ENCODE data around the gene TNNI3K.

TNNI3K gene

GRCh38 chr1:74570797-74571492 is 335.8 kb downstream of the TNNI3K start:
- no peak for DNase-seq (ENCODE audit: low spot score)

- DNase-seq (ENCODE audit: low spot score): no peak
Measured at GRCh38 chr1:74571493-74571800, 336.3 kb downstream of the TNNI3K start.

GRCh38 chr1:74571891-74572290 is 336.7 kb downstream of the TNNI3K start:
- DNase-seq (ENCODE audit: low spot score): no peak

- DNase-seq (ENCODE audit: low spot score): no peak
Measured at GRCh38 chr1:74578101-74578500, 342.9 kb downstream of the TNNI3K start.

DNA sequence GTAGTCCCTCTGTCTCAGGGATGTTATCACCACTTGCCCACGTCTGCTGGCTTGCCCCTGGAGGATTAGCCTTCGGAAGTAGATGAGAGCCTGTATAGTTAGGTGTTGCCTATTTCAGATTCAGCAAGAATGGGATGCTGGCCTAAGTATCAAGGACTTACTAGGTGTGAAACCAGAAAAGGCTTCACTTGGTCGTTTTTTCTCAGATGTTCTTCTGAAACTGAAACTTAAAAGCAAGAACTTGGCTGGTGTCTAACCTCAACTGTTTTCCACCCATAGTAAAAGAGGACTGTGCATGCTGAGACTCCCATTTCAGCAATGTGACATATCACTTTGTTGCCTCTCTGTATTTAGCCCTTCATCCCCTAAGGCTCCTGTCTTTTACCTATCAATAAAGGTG is 344.2 kb downstream of the TNNI3K start:
- no peak for DNase-seq (ENCODE audit: low spot score)

GRCh38 chr1:74583397-74583796 is 348.2 kb downstream of the TNNI3K start:
- no peak for DNase-seq (ENCODE audit: low spot score)

- DNase-seq (ENCODE audit: low spot score): no peak
Measured at GRCh38 chr1:74584185-74584584, 349.0 kb downstream of the TNNI3K start.

GRCh38 chr1:74586253-74586897 is 351.2 kb downstream of the TNNI3K start:
- DNase-seq (ENCODE audit: low spot score): no peak

- DNase-seq (ENCODE audit: low spot score): no peak
Measured at GRCh38 chr1:74587888-74588287, 352.7 kb downstream of the TNNI3K start.

DNA sequence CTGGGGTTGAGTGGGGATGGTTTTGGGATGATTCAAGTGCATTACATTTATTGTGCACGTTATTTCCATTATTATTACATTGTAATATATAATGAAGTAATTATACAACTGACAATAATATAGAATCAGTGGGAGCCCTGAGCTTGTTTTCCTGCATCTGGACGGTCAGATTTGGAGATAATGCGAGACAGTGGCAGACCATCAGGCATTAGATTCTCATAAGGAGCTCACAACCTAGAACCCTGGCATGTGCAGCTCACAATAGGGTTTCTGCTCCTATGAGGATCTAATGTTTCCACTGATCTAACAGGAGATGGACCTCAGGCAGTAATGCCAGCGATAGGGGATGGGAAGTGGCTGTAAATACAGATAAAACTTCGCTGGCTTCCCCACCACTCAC is 355.1 kb downstream of the TNNI3K start:
- DNase-seq (ENCODE audit: low spot score): no peak

DNA sequence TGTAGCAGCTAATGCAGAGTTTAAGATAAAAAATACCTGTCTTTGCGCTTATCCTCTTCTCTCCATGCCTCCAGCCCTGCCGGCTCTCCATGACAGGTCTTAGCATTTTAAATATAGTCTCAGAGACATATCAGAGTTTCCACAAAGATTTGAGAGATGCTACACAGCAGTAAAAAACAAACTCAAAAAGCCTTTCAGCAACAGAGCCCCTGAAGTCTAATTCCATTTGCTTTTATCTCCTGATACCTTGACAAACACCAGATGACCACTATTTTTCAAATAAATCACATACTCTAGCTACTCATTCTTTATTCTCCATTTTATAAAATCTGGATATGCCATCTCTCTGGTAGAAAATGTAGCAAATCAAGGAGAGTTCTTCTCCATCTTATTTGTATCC is 356.8 kb downstream of the TNNI3K start:
- DNase-seq (ENCODE audit: low spot score): no peak

GRCh38 chr1:74592580-74593355 is 357.6 kb downstream of the TNNI3K start:
- DNase-seq (ENCODE audit: low spot score): no peak
